Endothelial cell (in vitro differentiated cells): ENCODE measurements around the gene ESPL1. TPM values are rescaled to one million over a fixed set of nuclear protein-coding genes. Genes with fewer than 3 reads are reported as not detected.

Experiments
- DNase-seq: peaks from one replicate; pipeline ENCODE4 v3.0.0; 2021; ENCODE audit warnings: low spot score
- H3K27ac Mint-ChIP-seq: one replicate; pipeline ENCODE4 v1.8.0; 2021; ENCODE audit warnings: mixed read lengths, inconsistent platforms; ENCODE audit not compliant: unreplicated experiment
- H3K27me3 Mint-ChIP-seq: one replicate; pipeline ENCODE4 v1.8.0; 2021; ENCODE audit warnings: mild to moderate bottlenecking, moderate library complexity, mixed read lengths, inconsistent platforms; ENCODE audit not compliant: unreplicated experiment
- H3K36me3 Mint-ChIP-seq: one replicate; pipeline ENCODE4 v1.8.0; 2021; ENCODE audit warnings: mild to moderate bottlenecking, low read depth, mixed read lengths, inconsistent platforms; ENCODE audit not compliant: unreplicated experiment
- H3K4me1 Mint-ChIP-seq: one replicate; pipeline ENCODE4 v1.8.0; 2021; ENCODE audit warnings: mild to moderate bottlenecking, mixed read lengths, inconsistent platforms; ENCODE audit not compliant: unreplicated experiment
- H3K4me3 Mint-ChIP-seq: one replicate; pipeline ENCODE4 v1.8.0; 2021; ENCODE audit warnings: mild to moderate bottlenecking, mixed read lengths, inconsistent platforms; ENCODE audit not compliant: unreplicated experiment
- H3K9me3 Mint-ChIP-seq: one replicate; pipeline ENCODE4 v1.8.0; 2021; ENCODE audit warnings: mixed read lengths, inconsistent platforms; ENCODE audit not compliant: unreplicated experiment
- CTCF ChIP-seq: fragments of 200-600 bp; sonication (generic); IDR thresholded peaks from one replicate; pipeline ENCODE4 v1.5.0; 2021; ENCODE audit warnings: antibody characterized with exemption; ENCODE audit not compliant: unreplicated experiment
- total RNA-seq: library from RNA; stranded (reverse); fragmentation: NEBNext Ultra II Directional; extraction: Animal tissue kit (Norgen Biotek cat#: 25700); gene quantifications from one replicate; pipeline ENCODE4 v1.2.1, GENCODE V29; 2021; ENCODE audit not compliant: unreplicated experiment

Gene ESPL1
- total RNA-seq, 1 donor from 2014 or later: 11.8 TPM

DNA sequence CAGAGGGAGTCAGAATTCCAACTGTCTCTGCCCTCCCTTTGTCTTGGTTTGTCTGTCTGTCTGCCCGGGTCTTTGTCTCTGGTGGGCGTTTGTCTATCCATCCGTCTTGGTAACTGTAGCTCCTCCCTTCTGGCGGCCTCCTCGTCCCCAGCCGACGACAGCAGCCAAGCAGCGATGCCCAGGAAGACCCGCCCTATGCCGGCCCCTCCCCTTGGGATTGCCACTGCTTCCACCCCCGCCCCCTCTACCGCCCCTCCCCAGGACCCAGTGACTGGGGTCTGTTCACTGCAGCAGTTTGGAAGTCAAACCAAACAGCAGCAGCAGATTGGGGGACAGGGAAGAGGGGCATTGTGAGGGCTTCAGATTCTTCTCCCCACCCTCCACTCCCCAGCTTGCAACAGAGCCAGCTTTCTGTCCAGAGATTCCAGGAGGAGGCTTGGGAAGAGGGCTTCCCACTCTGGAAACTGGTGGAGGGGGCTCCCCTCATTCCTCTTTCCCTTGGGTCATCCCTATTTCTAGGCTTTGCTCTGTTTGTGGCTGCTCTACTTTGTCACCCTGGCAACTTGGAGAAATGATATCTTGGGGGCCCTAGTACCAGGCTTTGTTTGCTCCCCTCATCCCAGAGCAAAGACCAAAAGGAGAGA lies 33.7 kb upstream of the ESPL1 start:
- Mint-ChIP-seq H3K36me3 (peaks cover 3% of the 10 kb centered on the region), H3K9me3 (no peaks in the 10 kb centered on the region), H3K4me1 (peaks cover 25% of the 10 kb centered on the region), H3K27me3 (peaks cover 15% of the 10 kb centered on the region), H3K4me3 (no peak overlapping the region), H3K27ac (no peak overlapping the region)
- TF ChIP-seq CTCF: no peak
- DNase-seq: no peak

GRCh38 chr12:53235164-53235563 lies 32.9 kb upstream of the ESPL1 start:
- no peaks in the 10 kb centered on the region for H3K9me3 Mint-ChIP-seq
- TF ChIP-seq CTCF: no peak
- peaks cover 25% of the 10 kb centered on the region for H3K4me1 Mint-ChIP-seq
- peaks cover 11% of the 10 kb centered on the region for H3K27me3 Mint-ChIP-seq
- H3K4me3 Mint-ChIP-seq: no peak overlapping the region
- peaks cover 3% of the 10 kb centered on the region for H3K36me3 Mint-ChIP-seq
- DNase-seq: no peak
- H3K27ac Mint-ChIP-seq: no peak overlapping the region

DNA sequence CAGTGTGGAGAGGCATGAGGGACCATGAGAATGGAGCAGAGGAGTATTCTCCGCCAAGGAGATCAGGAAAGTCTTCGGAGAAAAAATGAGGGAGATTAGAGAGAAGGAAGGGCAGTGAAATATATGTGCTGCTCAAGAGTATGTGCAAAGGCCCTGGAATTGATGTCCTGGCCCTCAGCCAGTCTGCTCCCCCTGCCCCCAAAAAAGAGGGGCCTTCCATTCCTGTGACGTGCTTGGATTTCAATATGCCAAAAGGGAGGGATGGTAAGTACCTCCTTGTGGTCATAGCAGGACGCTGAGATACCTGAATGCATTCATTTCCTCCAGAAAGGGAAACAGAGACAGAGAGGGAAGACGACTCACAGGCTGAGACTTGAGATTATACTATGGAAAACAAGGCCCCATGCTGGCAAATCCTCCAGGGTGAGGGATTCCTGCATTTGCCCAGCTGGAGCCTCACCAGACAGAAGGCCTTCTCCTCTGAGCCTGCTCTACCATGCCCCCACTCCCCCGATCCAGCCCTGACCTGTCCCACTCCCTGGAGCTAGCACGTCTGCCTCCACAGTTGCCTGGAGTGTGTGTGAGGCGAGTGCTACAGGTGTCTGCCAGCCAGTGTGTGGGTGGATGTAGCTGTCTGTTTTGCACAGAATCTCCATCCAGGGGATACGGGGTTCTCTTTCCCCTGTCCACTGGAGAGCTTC lies 32.2 kb upstream of the ESPL1 start:
- H3K4me1 Mint-ChIP-seq: peaks cover 25% of the 10 kb centered on the region

GRCh38 chr12:53236443-53237111 lies 31.5 kb upstream of the ESPL1 start:
- H3K4me1 Mint-ChIP-seq: peaks cover 27% of the 10 kb centered on the region
- peaks cover 13% of the 10 kb centered on the region for H3K27me3 Mint-ChIP-seq
- H3K27ac Mint-ChIP-seq: no peak overlapping the region

More for the DNA sequence above, 32.2 kb upstream of the ESPL1 start:
- TF ChIP-seq CTCF: no peak
- H3K4me3 Mint-ChIP-seq: no peak overlapping the region
- peaks cover 3% of the 10 kb centered on the region for H3K36me3 Mint-ChIP-seq
- no peaks in the 10 kb centered on the region for H3K9me3 Mint-ChIP-seq
- DNase-seq: no peak
- H3K27me3 Mint-ChIP-seq: peaks cover 11% of the 10 kb centered on the region
- H3K27ac Mint-ChIP-seq: peak overlapping the region; percentile 43

More at GRCh38 chr12:53236443-53237111, 31.5 kb upstream of the ESPL1 start:
- no peak for TF ChIP-seq CTCF
- H3K9me3 Mint-ChIP-seq: no peaks in the 10 kb centered on the region
- H3K4me3 Mint-ChIP-seq: no peak overlapping the region
- DNase-seq: no peak
- H3K36me3 Mint-ChIP-seq: peaks cover 3% of the 10 kb centered on the region
